HepG2 (cell line): ENCODE data around the gene KRTAP12-3. TPM values are rescaled to one million over a fixed set of nuclear protein-coding genes. Genes with fewer than 3 reads are reported as not detected.
A peak's percentile ranks its signal among the peaks of the same experiment; 100 is the strongest.

ENCODE experiments used
- ATF7 ChIP-seq, 2 experiments: fragments of 450-650 bp in 1 of 2; sonication (generic) in 1 of 2; formaldehyde crosslinking in 1 of 2; IDR thresholded peaks; 2 replicates each; pipeline versions ENCODE4 v1.4.0 to v1.6.1; 2016 to 2020; ENCODE audit warnings: antibody characterized with exemption in 1 of 2, mild to moderate bottlenecking in 1 of 2, missing genetic modification reagents in 1 of 2
- DMAP1 ChIP-seq: IDR thresholded peaks from 2 replicates; pipeline ENCODE4 v1.6.1; 2016
- MYC ChIP-seq: sonication (generic); formaldehyde crosslinking; IDR thresholded peaks from 2 replicates; pipeline ENCODE4 v1.9.0; 2021; ENCODE audit warnings: missing genetic modification reagents, borderline replicate concordance
- NFAT5 ChIP-seq: sonication (generic); formaldehyde crosslinking; IDR thresholded peaks from 2 replicates; pipeline ENCODE4 v1.4.0; 2020; ENCODE audit warnings: missing genetic modification reagents
- POGZ ChIP-seq: sonication (generic); formaldehyde crosslinking; IDR thresholded peaks from 2 replicates; pipeline ENCODE4 v1.4.0; 2020; ENCODE audit warnings: mild to moderate bottlenecking, missing genetic modification reagents
- SALL1 ChIP-seq: sonication (generic); formaldehyde crosslinking; IDR thresholded peaks from 2 replicates; pipeline ENCODE4 v1.8.0; 2022; ENCODE audit warnings: mild to moderate bottlenecking, missing genetic modification reagents
- THAP9 ChIP-seq: sonication (generic); formaldehyde crosslinking; IDR thresholded peaks from 2 replicates; pipeline ENCODE4; 2020; ENCODE audit warnings: missing genetic modification reagents, mild to moderate bottlenecking, borderline replicate concordance
- ZBTB39 ChIP-seq: sonication (generic); formaldehyde crosslinking; IDR thresholded peaks from 2 replicates; pipeline ENCODE4 v1.5.0; 2020; ENCODE audit warnings: missing genetic modification reagents
- ZMYM4 ChIP-seq: sonication (generic); formaldehyde crosslinking; IDR thresholded peaks from 2 replicates; pipeline ENCODE4 v1.8.1; 2023; ENCODE audit warnings: mild to moderate bottlenecking, missing genetic modification reagents
- polyA plus RNA-seq, 8 experiments: library from polyadenylated mRNA; depleted of rRNA in 3 of 8; stranded (reverse) in 7 of 8; unstranded in 1 of 8; fragments of >200 nt; fragmentation: Illumina TruSeq in 4 of 8; extraction: Trizol in 4 of 8; gene quantifications; 2 replicates each; pipeline versions ENCODE4 v1.2.1 to v1.2.3, GENCODE V29; 2011 to 2016; ENCODE audit warnings: low read depth in 4 of 8, missing spikeins in 1 of 8, mixed read lengths in 1 of 8; ENCODE audit not compliant: insufficient read depth in 1 of 8
- total RNA-seq, 5 experiments: library from RNA; depleted of rRNA; stranded (reverse); fragments of >200 nt; fragmentation: Illumina TruSeq; extraction: Trizol; gene quantifications; 2 replicates each; pipeline ENCODE4 v1.2.3, GENCODE V29; 2016; ENCODE audit warnings: low read depth in 1 of 5
- TF ChIP-seq, protein P1 (sequence below): sonication (generic); formaldehyde crosslinking; conservative IDR thresholded peaks from 2 replicates; pipeline ENCODE4 v1.4.0; 2020; ENCODE audit warnings: missing genetic modification reagents
- TF ChIP-seq, protein P2 (sequence below): sonication (generic); formaldehyde crosslinking; IDR thresholded peaks from 2 replicates; pipeline ENCODE4 v1.4.0; 2020; ENCODE audit warnings: mild to moderate bottlenecking, missing genetic modification reagents
- TF ChIP-seq, protein P3 (sequence below): sonication (generic); formaldehyde crosslinking; IDR thresholded peaks from 2 replicates; pipeline ENCODE4 v1.5.0; 2020; ENCODE audit warnings: mild to moderate bottlenecking, missing genetic modification reagents, moderate library complexity

KRTAP12-3 gene
- total and polyA plus RNA-seq, 2 of the 13 experiments (the other 11 are each of a cell fraction or from before 2014, with no cell fraction given) = not detected

GRCh38 chr21:44697811-44698734 is 40.3 kb downstream of the KRTAP12-3 start (continued):
- TF ChIP-seq, protein P1, sequence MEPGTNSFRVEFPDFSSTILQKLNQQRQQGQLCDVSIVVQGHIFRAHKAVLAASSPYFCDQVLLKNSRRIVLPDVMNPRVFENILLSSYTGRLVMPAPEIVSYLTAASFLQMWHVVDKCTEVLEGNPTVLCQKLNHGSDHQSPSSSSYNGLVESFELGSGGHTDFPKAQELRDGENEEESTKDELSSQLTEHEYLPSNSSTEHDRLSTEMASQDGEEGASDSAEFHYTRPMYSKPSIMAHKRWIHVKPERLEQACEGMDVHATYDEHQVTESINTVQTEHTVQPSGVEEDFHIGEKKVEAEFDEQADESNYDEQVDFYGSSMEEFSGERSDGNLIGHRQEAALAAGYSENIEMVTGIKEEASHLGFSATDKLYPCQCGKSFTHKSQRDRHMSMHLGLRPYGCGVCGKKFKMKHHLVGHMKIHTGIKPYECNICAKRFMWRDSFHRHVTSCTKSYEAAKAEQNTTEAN (CRISPR knock-in tag) = no peak; the same call in 1 of the 2 replicates
- TF ChIP-seq, protein P2, sequence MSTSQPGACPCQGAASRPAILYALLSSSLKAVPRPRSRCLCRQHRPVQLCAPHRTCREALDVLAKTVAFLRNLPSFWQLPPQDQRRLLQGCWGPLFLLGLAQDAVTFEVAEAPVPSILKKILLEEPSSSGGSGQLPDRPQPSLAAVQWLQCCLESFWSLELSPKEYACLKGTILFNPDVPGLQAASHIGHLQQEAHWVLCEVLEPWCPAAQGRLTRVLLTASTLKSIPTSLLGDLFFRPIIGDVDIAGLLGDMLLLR (CRISPR knock-in tag) = no peak
- TF ChIP-seq DMAP1 (peak; percentile 40), NFAT5 (CRISPR knock-in tag) (no peak), ZMYM4 (CRISPR knock-in tag) (0 out of 2 replicates have a peak, but pooled peaks have one; percentile 24), SALL1 (CRISPR knock-in tag) (peak; percentile 58), MYC (CRISPR knock-in tag) (peak; percentile 15; the same call in 1 of the 2 replicates), ATF7 (IDR thresholded peaks at IDR 0.05) (no peak), ATF7 (CRISPR knock-in tag; IDR thresholded peaks at IDR 0.05) (no peak), ZBTB39 (CRISPR knock-in tag) (no peak), THAP9 (CRISPR knock-in tag) (0 out of 2 replicates have a peak, but pooled peaks have one; percentile 16), POGZ (CRISPR knock-in tag) (0 out of 2 replicates have a peak, but pooled peaks have one; percentile 37)
- TF ChIP-seq, protein P3, sequence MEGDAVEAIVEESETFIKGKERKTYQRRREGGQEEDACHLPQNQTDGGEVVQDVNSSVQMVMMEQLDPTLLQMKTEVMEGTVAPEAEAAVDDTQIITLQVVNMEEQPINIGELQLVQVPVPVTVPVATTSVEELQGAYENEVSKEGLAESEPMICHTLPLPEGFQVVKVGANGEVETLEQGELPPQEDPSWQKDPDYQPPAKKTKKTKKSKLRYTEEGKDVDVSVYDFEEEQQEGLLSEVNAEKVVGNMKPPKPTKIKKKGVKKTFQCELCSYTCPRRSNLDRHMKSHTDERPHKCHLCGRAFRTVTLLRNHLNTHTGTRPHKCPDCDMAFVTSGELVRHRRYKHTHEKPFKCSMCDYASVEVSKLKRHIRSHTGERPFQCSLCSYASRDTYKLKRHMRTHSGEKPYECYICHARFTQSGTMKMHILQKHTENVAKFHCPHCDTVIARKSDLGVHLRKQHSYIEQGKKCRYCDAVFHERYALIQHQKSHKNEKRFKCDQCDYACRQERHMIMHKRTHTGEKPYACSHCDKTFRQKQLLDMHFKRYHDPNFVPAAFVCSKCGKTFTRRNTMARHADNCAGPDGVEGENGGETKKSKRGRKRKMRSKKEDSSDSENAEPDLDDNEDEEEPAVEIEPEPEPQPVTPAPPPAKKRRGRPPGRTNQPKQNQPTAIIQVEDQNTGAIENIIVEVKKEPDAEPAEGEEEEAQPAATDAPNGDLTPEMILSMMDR (CRISPR knock-in tag) = peak; percentile 15; the same call in 1 of the 2 replicates
